ENCODE measurements around the gene P2RX7.
A peak's percentile ranks its signal among the peaks of the same experiment; 100 is the strongest.

Gene P2RX7

DNA sequence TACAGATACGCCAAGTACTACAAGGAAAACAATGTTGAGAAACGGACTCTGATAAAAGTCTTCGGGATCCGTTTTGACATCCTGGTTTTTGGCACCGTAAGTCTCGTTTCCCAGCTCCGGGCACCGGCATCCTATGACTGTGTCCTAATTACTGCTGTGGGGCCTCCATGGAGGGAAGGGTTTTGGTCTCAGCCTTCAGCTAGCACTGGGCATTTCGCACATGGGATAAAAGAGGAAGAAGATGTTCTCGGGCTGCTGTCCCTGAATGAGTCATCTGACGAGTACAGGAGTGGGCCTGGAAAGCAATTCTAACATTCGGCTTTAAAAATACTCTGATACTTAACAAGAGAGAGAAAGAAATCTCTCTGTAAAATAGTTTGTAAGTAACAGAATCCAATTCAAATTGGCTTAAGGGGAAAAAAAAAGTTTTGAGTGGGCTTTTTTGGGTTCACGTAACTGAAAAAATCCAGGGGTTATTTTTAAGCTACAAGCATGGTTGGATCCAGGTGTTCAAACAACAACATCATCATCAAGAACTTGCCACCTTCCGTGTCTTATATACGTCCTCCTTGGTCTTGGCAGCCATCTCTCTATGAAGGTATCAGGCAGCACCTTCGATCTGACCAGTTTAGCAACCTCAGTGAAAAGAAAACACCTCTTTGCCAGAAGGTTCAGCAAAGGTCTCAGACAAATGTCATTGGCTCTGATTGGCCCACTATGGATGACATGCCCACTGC lies 42.9 kb downstream of the P2RX7 start:
- ChIA-PET CTCF (no interaction called here), POLR2A (ENCODE audit: low non-redundant PET) (no interaction called here)
- no peak for DNase-seq (ENCODE audit: low spot score)
- H3K27ac ChIP-seq = no peak overlapping the region
- TF ChIP-seq, protein P1, sequence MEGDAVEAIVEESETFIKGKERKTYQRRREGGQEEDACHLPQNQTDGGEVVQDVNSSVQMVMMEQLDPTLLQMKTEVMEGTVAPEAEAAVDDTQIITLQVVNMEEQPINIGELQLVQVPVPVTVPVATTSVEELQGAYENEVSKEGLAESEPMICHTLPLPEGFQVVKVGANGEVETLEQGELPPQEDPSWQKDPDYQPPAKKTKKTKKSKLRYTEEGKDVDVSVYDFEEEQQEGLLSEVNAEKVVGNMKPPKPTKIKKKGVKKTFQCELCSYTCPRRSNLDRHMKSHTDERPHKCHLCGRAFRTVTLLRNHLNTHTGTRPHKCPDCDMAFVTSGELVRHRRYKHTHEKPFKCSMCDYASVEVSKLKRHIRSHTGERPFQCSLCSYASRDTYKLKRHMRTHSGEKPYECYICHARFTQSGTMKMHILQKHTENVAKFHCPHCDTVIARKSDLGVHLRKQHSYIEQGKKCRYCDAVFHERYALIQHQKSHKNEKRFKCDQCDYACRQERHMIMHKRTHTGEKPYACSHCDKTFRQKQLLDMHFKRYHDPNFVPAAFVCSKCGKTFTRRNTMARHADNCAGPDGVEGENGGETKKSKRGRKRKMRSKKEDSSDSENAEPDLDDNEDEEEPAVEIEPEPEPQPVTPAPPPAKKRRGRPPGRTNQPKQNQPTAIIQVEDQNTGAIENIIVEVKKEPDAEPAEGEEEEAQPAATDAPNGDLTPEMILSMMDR (conservative IDR thresholded peaks at IDR 0.05; ENCODE audit: low read depth) = no peak

DNA sequence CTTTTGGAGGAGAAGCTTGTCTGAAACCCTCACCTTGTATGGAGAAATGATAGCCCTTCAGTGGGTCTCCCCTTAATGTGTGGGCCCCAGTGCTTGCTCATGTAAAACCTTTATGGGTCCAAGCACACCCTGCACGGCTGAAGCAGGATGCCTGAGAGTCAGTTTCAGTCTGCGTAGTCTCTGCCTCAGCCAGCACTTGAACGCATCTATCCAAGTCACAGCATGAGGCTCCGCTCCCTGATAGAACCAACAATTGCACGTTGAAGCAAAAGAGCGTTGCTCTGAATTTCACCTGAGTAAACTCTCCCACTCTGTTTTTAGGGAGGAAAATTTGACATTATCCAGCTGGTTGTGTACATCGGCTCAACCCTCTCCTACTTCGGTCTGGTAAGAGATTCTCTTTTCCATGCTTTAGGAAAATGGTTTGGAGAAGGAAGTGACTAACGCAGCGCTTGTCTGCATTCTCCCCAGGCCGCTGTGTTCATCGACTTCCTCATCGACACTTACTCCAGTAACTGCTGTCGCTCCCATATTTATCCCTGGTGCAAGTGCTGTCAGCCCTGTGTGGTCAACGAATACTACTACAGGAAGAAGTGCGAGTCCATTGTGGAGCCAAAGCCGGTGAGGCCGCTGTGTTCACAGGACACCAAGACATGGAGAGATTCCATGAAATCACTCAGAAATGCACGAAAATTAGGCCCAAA lies 44.3 kb downstream of the P2RX7 start:
- TF ChIP-seq, protein P1 (conservative IDR thresholded peaks at IDR 0.05; ENCODE audit: low read depth) = no peak
- POLR2A ChIA-PET (ENCODE audit: low non-redundant PET) = no interaction called here
- H3K27ac ChIP-seq = no peak overlapping the region
- no peak for DNase-seq (ENCODE audit: low spot score)
- CTCF ChIA-PET = no interaction called here

DNA sequence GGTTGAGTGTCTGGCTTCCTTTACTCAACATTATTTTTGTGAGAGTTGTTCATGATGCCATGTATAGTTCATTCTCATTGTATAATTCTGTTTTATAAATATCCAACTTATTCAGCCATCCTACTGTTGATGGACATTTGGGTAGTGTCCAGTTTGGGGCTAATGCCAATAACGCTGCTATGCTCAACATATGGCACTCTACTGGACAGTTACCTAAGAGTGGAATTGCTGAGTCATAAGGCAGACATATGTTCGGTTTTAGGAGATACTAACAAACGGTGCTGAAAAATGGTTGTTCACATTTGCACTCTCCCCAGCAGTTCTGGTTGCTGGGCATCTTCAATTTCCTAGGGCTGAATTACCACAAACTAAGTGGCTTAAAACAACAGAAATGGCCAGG lies 48.5 kb downstream of the P2RX7 start:
- POLR2A ChIA-PET (ENCODE audit: low non-redundant PET) = no interaction called here
- TF ChIP-seq, protein P1 (conservative IDR thresholded peaks at IDR 0.05; ENCODE audit: low read depth) = no peak
- CTCF ChIA-PET = no interaction called here
- no peak for DNase-seq (ENCODE audit: low spot score)
- H3K27ac ChIP-seq = no peak overlapping the region

DNA sequence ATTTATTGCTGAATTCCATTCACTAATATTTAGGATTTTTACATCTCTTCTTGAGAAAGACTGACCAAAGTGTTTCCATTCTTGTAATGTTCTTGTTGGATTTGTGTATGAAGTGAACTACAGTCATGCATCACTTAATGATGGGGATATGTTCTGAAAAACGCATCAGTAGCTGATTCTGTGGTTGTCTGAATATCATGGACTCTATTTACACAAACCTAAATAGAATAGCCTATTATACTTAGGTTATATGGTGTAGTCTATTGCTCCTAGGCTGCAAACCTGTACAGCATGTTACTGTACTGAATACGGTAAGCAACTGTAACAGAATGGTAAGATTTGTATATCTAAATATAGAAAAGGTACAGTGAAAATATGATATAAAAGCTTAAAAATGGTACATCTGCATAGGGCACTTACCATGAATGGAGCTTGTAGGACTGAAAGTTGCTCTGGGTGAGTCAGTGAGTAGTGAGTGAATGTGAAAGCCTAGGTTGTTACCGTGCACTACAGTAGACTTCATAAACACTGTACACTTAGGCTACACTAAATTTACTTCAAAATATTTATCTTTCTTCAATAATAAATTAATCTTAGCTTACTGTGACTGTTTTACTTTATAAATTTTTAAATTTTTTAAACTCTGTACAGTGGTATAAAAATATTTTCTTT lies 49.7 kb downstream of the P2RX7 start:
- H3K27ac ChIP-seq = no peak overlapping the region
- ChIA-PET POLR2A (ENCODE audit: low non-redundant PET) (no interaction called here), CTCF (no interaction called here)
- TF ChIP-seq, protein P1 (conservative IDR thresholded peaks at IDR 0.05; ENCODE audit: low read depth) = no peak
- DNase-seq (ENCODE audit: low spot score) = no peak

DNA sequence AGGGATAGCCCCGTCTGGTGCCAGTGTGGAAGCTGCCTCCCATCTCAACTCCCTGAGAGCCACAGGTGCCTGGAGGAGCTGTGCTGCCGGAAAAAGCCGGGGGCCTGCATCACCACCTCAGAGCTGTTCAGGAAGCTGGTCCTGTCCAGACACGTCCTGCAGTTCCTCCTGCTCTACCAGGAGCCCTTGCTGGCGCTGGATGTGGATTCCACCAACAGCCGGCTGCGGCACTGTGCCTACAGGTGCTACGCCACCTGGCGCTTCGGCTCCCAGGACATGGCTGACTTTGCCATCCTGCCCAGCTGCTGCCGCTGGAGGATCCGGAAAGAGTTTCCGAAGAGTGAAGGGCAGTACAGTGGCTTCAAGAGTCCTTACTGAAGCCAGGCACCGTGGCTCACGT lies 51.7 kb downstream of the P2RX7 start:
- ChIA-PET POLR2A (ENCODE audit: low non-redundant PET) (interaction anchor here (0.7 kb wide), 1 partner anchor 49 kb away, joined by 4 read pairs; no protein-coding TSS in a partner anchor), CTCF (interaction anchor here (0.6 to 1.4 kb wide), 5 partner anchors 43 to 534 kb away, joined by 3 to 7 read pairs (median 3); no protein-coding TSS in a partner anchor)
- TF ChIP-seq, protein P1 (conservative IDR thresholded peaks at IDR 0.05; ENCODE audit: low read depth) = no peak; the same call in 1 of the 2 replicates
- DNase-seq (ENCODE audit: low spot score) = peak; percentile 94
- 0 out of 2 replicates have a peak overlapping the region, but pooled peaks have one; percentile 5 for H3K27ac ChIP-seq
